PC-9 (cell line): ENCODE results near the gene PLXNA1.

ENCODE experiments used
- EZH2 ChIP-seq: fragments of 200-600 bp; sonication (generic); IDR thresholded peaks from 2 replicates; pipeline ENCODE4 v1.8.0; 2017; ENCODE audit warnings: antibody characterized with exemption, low read depth
- TF ChIP-seq, protein P1 (sequence below): fragments of 200-600 bp; sonication (generic); conservative IDR thresholded peaks from 2 replicates; pipeline ENCODE4 v1.6.1; 2017; ENCODE audit warnings: mixed run types, antibody characterized with exemption, mild to moderate bottlenecking, moderate library complexity

DNA sequence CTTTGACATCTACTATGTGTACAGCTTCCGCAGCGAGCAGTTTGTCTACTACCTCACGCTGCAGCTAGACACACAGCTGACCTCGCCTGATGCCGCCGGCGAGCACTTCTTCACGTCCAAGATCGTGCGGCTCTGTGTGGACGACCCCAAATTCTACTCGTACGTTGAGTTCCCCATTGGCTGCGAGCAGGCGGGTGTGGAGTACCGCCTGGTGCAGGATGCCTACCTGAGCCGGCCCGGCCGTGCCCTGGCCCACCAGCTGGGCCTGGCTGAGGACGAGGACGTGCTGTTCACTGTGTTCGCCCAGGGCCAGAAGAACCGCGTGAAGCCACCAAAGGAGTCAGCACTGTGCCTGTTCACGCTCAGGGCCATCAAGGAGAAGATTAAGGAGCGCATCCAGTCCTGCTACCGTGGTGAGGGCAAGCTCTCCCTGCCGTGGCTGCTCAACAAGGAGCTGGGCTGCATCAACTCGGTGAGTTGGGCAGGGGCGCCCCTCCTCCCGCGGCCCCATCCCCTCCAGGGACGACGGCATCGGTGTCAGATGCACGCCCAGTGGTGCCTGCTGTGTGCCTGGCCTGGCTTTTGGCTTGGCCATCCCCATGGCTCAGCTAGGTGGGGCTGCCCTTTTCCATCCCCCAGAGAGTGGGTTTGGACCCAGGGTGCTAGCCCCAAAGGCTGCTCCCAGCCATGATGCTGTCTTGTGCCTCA lies 6.6 kb downstream of the PLXNA1 start:
- TF ChIP-seq, protein P1, sequence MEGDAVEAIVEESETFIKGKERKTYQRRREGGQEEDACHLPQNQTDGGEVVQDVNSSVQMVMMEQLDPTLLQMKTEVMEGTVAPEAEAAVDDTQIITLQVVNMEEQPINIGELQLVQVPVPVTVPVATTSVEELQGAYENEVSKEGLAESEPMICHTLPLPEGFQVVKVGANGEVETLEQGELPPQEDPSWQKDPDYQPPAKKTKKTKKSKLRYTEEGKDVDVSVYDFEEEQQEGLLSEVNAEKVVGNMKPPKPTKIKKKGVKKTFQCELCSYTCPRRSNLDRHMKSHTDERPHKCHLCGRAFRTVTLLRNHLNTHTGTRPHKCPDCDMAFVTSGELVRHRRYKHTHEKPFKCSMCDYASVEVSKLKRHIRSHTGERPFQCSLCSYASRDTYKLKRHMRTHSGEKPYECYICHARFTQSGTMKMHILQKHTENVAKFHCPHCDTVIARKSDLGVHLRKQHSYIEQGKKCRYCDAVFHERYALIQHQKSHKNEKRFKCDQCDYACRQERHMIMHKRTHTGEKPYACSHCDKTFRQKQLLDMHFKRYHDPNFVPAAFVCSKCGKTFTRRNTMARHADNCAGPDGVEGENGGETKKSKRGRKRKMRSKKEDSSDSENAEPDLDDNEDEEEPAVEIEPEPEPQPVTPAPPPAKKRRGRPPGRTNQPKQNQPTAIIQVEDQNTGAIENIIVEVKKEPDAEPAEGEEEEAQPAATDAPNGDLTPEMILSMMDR = no peak
- TF ChIP-seq EZH2 = no peak
